ENCODE results near the gene LTF.
"Not testable (repeated sequence)": the region's sequence is repeated elsewhere in the genome, so short reads cannot be mapped to it uniquely, and the experiment has no call there.

Gene LTF

DNA sequence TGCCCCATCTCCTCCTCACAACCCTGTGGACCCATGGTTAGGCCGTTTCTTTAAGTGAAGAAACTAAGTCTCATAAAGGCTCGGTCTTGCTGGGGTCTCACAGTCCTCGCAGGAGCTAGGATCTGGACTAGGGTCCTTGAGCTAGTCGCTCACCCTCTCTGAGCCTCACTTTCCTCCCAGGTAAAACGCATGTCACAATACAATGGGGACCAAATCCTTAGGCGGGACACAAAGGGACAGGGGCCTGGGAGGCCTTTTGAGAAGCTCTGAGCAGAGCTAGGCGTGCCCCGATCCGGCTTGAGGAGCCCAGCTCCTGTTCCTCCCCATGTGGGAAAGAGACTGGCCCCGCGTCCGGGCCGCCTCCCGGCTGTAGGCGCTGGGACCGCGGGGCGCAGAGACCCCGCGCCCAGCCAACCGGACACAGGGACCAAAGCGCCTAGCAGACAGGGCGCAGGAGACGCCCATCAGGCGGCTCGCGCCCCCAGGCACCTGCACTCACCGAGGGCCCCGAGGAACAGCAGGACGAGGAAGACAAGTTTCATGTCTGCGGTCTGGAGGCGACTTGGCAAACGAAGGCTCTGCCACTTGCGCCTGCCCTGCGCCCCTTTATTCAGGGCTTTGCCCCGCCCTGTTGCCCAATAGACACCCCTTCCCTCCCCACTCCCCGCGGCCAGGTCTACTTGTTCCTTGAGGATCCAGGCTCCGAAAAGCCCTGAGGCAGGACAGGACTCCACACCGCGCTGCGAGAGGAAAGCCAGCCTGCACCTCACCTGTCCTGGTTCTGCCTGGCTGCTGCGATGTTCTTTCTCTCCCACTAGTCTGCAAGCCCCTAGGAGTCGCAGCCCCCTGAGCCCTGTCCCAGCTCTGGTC, at the start of gene LTF:
LTF (minus strand) TSS at position 580 of the 870 bp plus-strand sequence; CDS start at position 542, 38 bp downstream.
- DNase-seq (ENCODE audit: low spot score) (no peak), FAIRE-seq (no peak)

DNA sequence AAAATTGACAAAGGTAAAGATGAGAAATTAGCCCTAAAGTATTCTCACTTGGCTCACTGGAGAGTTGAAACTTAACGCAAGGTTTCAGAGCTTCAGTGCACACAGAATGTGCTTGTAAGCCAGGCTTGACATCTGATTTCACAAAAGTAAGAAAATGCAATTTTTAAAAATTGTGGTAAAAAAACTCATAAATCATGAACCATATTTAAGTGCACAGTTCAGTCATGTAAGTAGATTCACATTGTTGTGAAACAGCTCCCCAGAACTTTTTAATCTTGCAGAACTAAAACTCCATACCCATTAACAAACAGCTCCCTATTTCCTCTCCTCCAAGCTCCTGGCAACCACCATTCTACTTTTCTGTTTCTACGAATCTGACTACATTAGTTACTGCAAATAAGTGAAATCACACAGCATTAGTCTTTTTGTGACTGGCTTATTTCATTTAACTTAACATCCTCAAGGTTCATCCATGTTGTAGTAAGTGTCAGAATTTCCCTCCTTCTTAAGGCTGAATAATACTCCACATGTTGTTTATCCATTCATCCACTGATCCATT, 47.6 kb upstream of the LTF start:
- FAIRE-seq: no peak
- DNase-seq (ENCODE audit: low spot score): no peak

DNA sequence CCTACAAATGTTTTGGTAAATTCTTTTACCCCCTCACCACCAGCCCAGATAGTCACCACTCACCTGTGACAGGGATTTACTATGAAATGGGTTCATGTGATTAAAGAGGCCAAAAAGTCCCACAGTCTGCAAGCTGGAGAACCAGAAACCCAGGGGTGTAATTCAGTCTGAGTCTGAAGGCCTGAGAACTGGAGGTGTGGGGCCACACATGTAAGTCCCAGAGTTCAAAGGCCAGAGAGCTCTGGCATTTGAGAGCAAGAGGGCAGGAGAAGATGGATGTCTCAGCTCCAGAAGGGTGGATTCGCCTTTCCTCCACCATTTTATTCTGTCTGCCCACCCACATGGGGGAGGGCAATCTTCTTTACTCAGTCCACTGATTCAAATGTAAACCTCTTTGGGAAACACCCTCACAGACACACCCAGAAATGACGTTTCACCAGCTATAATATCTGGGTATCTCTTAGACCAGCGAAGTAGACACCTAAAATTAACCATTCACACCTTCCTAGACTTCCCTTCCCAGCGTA, 45.0 kb upstream of the LTF start:
- no peak for FAIRE-seq
- DNase-seq (ENCODE audit: low spot score): no peak

DNA sequence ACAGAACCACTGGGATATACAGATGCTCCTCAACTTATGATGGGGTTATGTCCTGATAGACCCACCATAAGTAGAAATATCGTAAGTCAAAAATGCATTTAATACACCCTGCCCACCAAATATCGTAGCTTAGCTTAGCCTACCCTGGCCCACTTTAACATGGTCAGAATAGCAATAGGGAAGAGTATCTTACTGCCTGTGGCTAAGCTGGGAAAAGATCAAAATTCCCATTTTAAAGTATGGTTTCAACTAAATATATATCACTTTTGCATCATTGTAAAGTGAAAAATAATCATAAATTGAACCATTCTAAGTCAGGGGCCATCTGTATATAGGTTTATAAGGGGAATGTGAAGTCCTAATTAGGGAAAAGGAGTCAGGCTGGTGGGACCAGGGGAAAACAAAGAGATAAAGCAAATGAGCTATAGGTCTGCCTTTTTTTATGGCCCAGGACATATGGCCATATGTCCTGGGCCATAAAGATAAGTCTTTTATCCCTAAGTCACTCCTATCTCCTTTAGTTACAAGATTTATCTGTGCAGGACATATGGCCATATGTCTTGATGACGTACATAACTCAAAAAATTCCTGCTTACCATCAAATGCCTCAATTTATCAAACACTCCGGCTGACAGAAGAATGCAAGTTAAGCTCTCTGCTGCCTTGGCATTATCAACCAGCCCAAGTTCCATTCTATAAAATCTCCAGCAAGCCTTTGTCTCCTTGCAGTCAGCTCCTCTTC, 44.3 kb upstream of the LTF start:
- no peak for FAIRE-seq
- DNase-seq (ENCODE audit: low spot score): no peak

DNA sequence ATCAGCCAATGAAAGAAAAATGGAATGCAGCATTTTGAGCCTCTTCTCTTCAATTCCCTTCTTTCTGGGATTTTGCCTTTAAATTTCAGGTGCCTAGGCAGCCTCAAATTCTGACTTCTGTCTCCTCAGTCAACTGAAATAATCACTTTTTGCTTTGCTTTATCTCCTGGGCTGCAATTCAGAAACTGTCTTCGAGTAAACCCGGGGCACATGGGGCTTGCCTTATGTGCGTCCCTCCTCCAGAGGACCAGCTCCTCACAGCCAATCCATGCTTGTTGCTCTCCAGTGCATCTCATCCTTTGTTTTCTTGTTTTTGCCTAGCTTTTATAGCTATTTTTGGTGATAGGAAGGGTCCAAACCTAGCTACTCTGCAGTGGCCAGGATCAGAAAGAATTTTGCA, 41.8 kb upstream of the LTF start:
- DNase-seq (ENCODE audit: low spot score) (no peak), FAIRE-seq (no peak)

DNA sequence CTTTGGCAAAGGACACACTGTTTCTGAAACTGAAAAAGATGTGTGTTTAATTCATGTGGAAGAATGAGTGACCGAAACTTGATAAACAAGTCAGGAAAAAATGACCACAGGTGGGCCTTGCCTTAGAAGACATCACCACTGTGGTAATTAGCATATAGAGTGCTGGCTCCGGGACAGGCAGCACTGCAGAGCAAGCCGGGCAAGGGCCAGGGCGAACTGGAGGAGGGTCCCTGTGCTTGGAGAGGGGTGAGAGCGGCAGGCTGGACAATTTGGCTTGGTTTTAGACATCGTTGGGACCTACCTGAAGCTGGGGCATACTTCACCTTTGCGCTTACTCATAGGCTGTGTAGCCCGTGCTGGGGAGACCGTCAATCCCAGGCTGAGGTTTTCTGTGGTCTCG, 41.2 kb upstream of the LTF start:
- no peak for DNase-seq (ENCODE audit: low spot score)
- no peak for FAIRE-seq

DNA sequence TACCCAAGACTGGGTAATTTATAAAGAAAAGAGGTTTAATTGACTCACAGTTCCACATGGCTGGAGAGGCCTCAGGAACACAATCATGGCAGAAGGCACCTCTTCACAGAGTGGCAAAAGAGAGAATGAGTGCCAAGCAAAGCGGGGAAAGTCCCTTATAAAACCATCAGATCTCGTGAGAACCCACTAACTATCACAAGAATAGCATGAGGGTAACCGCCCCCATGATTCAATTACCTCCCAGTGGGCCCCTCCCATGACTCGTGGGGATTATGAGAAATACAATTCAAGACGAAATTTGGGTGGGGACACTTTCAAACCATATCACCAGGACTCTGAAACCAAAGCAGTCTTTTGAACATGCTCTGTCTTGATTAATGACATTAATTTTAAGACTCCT, 40.1 kb upstream of the LTF start:
- no peak for DNase-seq (ENCODE audit: low spot score)
- FAIRE-seq: no peak

DNA sequence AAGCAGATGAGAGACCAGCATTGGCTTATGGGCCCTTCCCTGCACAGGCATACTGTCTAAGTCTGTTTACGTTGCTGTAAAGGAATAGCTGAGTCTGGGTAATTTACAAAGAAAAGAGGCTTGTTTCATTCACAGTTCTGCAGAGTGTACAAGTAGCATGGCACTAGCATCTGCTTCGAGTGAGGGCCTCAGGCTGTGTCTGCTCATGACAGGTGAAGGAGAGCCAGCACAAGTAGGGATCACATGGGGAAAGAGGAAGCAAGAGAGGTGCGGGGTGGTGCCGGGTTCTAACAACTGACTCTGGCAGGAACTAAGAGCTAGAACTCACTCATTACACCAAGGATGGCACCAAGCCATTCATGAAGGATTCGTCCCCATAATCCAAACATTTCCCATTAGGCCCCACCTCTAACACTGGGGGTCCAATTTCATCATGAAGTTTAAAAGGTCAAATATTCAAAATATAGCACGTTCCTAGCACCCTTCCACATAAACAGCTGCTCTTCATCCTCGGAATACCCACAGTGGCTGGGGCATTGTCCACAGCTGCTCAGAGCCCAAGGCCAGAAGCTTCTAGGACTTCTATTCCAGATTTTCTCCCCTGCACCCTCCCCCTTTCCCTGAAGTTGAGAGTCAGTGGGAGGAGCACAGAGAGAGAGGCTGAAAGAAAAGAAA, 38.6 kb upstream of the LTF start:
- no peak for DNase-seq (ENCODE audit: low spot score)
- FAIRE-seq: no peak

DNA sequence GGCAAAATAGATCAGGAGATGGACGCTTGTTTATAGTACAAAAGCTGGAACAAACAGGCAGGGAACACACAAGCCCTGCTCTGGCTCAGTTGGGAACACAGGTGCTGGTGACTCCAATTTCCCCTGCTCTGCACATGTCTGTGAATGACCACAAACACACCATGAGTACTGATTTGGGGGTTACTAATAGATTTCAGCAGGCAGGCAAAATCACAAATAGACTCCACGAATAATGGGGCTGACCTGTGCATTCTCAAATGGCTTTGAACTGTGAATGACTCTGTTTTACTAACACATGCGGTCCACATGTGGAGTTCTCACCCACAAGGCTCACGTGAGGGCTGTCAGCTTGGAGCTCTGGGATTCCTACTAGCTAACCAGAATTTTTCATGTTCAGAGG, 37.0 kb upstream of the LTF start:
- DNase-seq (ENCODE audit: low spot score) (no peak), FAIRE-seq (no peak)

DNA sequence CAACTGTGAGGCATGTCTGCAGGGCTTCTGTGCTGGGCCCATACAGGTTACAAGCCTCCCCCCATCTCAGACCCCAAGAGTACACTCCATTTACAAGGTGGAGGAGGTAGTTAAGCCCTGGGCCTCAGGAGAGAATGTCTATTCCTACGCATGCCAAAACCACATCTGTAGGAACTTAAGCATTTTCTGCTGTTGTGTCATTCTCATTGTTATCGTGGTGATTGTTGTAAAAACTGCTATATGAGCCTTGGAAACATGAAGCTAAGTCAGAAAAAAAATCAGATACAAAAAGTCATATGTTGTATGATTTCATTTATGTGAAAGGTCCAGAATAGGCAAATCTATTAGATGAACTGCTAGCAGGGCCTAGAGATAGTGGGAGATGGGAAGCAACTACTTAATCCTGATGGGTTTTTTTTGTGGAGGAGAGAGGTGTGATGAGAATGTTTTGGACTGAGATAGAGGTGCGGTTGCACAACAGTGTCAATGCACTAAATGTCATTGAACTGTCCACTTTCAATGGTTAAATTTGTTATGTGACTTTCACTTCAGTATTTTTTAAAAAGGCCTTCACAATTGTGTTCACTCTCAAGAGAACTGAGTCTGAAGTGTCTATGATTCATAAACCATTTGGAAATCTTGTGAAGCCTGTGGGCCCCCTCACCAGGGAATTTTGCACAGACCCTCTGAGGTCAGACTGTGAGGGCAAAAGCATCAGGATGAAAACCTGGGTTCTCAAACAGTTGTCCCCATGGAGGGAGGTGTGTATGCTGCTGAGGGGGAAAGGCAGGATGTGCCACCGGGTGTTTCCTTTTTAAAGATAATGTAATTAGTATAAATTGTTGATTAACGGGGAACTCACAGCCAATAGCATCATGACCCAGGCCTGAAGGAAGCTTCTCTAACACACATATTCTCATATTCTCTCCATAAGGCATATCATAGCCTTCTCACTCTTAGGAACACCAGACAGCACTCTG, 36.2 kb upstream of the LTF start:
- FAIRE-seq (no peak), DNase-seq (ENCODE audit: low spot score) (no peak)

DNA sequence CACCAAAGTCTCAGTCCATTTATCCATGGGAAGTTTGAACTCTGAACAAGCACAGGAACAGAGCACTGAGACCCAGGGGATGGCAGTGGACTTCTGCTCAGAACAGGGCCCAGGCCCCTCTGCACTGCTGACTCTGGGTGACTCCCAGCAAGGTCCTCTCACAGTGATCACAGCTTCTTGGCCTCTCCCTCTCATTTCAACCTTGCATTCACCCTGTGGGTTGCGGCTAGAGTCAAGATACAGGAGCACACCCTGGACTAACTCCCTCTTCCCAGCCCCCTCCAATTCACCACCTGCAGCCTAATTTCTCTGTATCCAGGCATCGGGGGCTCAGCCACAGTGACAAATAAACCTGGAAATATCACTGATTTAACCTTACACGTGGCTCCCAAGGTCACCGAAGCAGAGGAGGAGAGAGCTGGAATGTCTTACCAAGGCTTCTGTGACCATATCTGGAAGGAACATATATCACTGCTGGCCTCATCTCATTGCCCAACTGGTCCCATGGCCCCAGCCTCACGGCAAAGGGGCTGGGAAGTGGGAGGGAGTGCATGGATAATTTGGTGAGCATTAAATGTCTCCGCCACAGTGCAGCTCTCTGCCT, 34.3 kb upstream of the LTF start:
- no peak for DNase-seq (ENCODE audit: low spot score)
- FAIRE-seq: no peak

DNA sequence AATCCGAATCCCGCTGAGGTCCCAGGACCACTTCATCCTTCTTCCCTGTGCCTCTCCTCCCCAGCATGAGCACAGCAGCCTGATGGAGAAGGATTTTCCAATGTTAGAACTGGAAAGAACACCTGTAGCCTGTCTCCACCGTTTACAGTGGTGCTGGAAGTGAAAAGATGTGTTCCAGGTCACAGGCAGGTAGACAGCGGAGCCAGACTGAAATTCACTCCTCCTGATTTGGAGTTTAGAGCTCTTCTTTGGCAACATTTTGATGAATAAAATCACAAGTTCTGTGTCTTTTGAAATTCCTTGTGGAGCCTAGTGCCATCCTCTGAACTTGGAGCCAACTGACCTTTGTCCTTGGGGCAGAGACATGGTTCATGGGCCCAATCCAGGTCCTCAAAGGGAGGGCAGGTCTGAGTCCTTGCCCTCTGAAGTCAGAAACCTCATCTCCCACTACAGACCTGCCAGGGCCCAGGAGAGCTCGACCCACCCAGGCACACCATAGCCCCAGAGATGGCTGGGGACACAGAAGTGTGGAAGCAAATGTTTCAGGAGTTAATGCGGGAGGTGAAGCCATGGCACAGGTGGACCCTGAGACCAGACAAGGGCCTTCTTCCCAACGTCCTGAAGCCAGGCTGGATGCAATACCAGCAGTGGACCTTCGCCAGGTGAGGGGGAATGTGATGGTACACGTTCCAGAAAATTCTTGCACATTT, 33.0 kb upstream of the LTF start, which contains the start of gene RTP3:
RTP3 (plus strand) TSS at position 421 of the 710 bp plus-strand sequence; CDS start at position 508, 87 bp downstream.
- FAIRE-seq (no peak), DNase-seq (ENCODE audit: low spot score) (no peak)

DNA sequence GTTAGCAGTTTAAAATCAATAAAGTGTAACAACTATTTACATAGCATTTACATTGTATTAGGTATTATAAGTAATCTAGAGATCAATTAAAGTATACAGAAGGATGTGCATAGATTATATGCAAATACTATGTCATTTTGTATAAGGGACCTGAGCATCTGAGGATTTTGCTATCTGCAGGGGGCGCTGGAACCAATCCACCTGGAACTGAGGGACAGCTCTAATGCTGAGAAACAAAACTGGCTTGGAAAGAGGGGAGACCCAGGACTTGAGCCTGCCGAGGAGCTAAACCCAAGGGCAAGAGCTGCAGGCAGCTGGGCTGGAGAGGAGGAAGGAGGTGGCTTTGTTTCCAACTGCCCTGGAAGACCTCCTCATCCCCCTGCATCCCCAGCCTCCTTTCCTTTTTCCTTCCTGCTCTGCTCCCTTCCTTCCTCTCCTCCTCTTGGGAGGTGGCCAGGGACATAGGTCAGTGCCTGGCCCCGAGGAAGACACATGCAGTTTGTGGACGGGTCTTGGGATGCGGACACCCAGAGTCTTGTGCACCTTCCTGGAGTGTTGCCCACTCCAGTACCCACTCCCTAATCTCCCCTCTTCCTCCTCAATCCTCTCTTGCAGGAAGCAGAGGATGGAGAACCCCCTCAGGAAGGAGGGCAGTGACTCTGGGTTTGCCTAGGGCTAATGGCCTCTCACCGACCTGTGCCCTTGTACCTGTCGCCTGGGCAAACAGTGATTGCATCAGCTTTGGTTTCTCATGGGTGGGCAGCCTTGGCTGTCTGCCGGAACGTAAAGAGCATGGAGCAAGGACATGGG, 32.2 kb upstream of the LTF start:
- DNase-seq (ENCODE audit: low spot score): no peak

DNA sequence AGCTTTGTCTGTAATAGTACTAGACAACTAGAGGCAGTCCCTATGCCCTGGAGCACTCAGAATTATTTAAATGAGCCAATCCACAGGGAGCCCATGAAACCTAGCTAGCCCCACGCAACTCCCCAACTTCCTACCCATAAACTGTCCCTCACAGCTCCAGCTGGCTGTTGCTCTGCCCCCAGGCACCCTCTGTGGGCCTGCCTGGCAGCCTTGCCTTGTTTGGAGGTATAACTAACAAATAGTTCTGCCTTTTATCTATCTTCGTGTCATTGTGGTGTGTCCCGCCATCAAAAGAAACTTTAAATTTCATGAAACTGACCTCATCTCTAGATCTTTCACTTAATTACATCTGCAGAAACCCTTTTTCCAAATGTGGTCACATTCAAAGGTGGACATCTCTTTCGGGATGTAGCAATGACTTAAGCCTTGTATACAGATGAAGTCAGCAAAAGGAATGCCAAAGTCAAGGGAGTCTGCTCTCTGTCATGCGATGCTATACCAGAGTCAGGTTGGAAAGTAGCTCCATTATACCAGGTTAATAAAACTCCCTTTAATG, 31.3 kb upstream of the LTF start:
- DNase-seq (ENCODE audit: low spot score) (no peak), FAIRE-seq (peak; percentile 61)

More for the DNA sequence above, 32.2 kb upstream of the LTF start:
- FAIRE-seq: no peak

DNA sequence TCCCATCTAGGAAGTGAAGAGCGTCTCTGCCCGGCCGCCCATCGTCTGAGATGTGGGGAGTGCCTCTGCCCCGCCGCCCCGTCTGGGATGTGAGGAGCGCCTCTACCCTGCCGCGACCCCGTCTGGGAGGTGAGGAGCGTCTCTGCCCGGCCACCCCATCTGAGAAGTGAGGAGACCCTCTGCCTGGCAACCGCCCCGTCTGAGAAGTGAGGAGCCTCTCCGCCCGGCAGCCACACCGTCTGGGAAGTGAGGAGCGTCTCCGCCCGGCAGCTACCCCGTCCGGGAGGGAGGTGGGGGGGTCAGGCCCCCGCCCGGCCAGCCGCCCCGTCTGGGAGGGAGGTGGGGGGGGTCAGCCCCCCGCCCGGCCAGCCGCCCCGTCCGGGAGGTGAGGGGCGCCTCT, 29.8 kb upstream of the LTF start:
- not testable (repeated sequence) for FAIRE-seq; DNase-seq (ENCODE audit: low spot score)

DNA sequence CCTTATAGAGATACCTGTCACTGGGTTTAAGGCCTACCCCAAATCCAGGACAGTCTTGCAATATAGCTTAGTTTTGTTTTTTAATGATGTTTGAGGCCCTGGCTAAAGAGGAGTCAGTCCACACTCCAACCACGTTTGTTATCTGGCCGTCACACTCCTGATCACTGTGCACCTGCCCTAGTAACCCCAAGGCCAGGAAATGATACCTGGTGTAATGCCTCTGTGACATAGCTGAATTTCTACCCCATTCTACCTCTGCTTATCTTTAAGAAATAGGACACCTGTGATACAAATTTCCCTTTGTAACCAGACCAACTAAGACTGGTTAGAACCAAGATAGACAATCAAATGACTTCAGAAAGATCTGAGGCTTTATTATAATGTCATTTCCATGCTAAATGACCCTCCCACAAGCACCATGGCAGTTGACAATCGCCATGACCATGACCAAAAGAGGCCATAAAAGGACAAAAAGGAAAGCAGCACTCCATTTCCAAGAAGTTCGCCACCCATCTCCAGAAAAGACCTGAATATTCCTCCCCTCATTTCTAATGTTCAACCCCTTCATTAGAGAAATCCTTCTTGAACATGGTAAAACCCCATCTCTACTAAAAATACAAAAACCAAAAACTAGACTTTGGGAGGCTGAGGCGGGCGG, 28.3 kb upstream of the LTF start:
- no peak for FAIRE-seq
- no peak for DNase-seq (ENCODE audit: low spot score)
